Measurements from ENCODE around the gene TIRAP.

DNA sequence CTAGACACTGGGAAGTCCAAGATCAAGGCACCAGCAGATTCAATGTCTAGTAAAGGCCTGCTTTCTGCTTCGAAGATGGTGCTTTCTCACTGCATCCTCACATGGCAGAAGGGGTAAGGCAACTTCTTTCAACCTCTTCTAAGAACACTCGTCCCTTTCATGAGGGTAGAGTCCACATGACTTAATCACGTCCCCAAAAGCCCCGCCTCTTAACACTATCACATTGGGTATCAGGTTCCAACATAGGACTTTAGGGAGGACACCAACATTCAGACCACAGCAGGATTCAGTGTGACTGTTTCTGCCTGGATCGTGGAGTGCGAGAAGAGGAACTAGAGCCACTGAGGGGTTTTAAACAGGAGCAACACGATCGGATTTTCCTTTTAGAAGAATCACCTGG lies 3.7 kb upstream of the TIRAP start:
- TF ChIP-seq, protein P1, sequence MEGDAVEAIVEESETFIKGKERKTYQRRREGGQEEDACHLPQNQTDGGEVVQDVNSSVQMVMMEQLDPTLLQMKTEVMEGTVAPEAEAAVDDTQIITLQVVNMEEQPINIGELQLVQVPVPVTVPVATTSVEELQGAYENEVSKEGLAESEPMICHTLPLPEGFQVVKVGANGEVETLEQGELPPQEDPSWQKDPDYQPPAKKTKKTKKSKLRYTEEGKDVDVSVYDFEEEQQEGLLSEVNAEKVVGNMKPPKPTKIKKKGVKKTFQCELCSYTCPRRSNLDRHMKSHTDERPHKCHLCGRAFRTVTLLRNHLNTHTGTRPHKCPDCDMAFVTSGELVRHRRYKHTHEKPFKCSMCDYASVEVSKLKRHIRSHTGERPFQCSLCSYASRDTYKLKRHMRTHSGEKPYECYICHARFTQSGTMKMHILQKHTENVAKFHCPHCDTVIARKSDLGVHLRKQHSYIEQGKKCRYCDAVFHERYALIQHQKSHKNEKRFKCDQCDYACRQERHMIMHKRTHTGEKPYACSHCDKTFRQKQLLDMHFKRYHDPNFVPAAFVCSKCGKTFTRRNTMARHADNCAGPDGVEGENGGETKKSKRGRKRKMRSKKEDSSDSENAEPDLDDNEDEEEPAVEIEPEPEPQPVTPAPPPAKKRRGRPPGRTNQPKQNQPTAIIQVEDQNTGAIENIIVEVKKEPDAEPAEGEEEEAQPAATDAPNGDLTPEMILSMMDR (IDR thresholded peaks at IDR 0.05) = no peak
- no peak for TF ChIP-seq POLR2A (IDR thresholded peaks at IDR 0.05)
- no peak for TF ChIP-seq POLR2AphosphoS5 (IDR thresholded peaks at IDR 0.05; ENCODE audit: insufficient read depth in 1 of 2, low read depth in 1 of 2)

All from vagina (tissue), 2 donors.